Tibial nerve (tissue), 4 donors: Measurements from ENCODE around the gene SRSF5.

Experiments
- CTCF ChIP-seq, 5 experiments: fragments of 200-600 bp in 3 of 5; fragments of 450-650 bp in 2 of 5; sonication (generic) in 3 of 5; IDR thresholded peaks; one replicate each; pipeline ENCODE4 v1.5.1; 2016 to 2019; ENCODE audit warnings: antibody characterized with exemption in 5 of 5, mild to moderate bottlenecking in 3 of 5, moderate library complexity in 2 of 5
- EP300 ChIP-seq, 2 donors: sonication (generic); formaldehyde crosslinking; IDR thresholded peaks; one replicate each; pipeline ENCODE4 v1.6.1; 2017; ENCODE audit warnings: antibody characterized with exemption in 2 of 2, mild to moderate bottlenecking in 1 of 2

- TF ChIP-seq CTCF (IDR thresholded peaks at IDR 0.05) (no peak), EP300 (IDR thresholded peaks at IDR 0.05) (no peak)
Observed at GRCh38 chr14:69768873-69769272, 1.9 kb downstream of the SRSF5 start.
